GM19240 (cell line): Measurements from ENCODE around the gene ASB7.

Experiments
- DNase-seq: peaks from one replicate; pipeline ENCODE4 v3.0.0; 2011; ENCODE audit warnings: low spot score; ENCODE audit not compliant: insufficient read length

ASB7 gene

DNA sequence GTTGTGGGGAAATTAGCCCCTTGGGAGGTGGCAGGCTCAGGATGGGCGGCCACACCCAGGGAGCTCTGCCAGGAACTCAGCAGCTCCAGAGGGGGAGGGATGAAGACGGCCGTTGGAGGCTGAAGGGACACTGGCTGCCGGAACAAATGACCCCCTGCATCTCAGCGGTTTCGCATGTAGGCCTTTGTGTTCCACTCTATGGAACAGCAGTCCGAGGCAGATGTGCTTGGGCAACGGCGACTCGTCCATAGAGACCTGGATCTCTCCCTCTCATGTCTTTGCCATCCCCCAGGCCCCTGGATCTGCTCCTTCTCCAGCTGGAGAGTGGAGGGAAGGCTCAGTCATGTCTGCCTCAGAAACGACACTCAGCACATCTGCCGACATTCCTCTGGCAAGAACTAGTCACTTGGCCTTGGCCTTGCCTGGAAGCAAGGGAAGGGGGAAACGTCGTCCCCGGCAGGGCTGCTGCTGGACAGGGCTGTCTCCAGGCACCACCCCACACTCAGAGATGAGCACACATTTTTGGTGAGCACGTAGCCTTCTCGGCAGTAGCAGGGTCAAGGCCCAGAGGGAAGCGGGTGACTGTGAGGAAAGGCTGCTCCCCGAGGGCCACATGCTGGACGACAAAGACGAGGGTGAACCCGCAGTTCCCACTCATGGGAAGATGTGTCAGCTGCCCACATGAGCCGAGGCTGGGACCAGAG is 83.8 kb downstream of the ASB7 start:
- no peak for DNase-seq

DNA sequence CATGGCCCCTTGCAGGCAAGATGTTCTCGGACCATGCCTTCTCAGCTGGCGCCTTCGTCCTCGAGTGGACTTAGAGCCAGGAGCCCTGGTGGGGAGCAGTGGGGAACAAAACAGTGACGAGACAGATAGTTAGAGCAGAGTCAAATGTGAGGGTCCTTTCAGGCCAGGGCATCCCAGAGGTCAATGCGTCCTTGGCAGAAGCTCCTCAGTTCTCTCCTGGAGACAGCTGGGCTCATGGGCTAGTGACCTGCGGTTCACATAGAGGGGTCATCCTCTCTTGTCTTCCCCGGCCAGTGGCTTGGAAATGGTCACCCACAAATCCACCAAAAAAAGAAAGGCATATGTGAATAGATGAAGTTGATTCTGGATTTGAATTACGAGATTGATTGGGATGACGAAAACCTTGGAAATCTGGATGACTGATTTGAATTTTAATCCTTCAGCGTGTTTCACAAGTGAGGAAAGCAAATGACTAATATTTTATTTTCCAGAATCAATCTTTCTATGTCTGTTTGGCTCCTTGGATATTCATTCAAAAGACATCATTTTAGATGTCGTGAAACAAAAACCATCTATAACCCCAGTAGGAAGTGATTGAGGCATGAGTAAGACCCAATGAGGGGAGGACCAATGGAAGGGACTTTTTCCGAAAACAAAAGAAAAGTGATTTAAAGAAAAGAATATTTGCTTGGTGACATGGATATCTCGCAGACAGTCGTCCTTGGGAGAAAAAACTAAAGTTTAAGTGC is 84.5 kb downstream of the ASB7 start:
- no peak for DNase-seq

DNA sequence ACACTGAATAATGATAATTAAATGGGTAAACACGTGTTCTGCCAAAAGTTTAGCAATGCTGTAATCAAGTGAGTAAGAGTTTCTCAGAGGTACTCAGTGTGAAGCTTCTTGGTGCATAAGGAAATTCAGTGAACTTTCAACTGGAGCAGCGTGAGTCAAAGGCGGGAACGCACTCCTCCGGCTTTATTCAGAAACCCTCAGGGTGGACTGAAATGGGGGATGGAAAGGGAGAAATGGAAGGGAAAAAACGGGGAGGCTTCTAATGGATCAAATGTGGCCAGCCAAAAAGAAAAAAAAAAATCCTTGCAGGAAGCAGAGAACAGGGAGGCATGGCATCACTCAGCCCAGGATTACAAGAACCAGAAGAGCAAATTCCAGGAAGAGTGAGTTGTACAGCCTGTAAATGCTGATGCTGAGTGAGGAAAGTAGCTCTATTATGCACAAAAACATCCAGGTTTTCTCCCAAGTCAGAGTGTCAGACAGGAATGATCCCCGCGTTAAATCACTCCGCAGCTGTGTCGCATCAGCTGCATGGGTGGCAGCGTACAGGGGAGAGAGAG is 85.3 kb downstream of the ASB7 start:
- DNase-seq = no peak

DNA sequence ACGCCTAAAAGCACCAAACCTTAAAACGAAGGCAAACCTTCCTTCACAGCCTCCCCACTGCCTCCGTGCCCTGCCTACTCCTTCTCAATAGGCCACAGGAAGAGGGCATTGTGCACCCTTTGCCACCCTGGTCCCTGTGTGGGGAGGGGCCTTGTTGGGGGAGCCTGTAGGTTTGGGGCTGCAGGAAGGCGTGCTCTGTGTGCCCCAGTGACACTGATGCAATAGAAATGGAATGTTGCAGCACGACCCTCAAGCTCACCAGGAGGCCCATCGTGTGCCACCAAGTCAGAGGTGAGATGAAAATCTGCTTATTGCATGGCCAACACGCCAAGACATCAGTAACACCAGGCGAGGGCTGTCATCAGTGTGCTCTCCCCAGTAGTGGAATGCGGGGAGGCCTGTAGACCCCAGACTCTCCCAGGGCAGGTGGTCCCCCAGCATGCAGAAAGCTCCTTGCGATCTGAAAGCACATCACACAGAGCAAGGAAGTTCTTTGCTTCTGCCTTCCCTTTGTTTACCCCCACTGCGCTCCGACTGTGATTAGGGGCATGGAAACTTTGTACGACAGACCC is 86.2 kb downstream of the ASB7 start:
- no peak for DNase-seq

DNA sequence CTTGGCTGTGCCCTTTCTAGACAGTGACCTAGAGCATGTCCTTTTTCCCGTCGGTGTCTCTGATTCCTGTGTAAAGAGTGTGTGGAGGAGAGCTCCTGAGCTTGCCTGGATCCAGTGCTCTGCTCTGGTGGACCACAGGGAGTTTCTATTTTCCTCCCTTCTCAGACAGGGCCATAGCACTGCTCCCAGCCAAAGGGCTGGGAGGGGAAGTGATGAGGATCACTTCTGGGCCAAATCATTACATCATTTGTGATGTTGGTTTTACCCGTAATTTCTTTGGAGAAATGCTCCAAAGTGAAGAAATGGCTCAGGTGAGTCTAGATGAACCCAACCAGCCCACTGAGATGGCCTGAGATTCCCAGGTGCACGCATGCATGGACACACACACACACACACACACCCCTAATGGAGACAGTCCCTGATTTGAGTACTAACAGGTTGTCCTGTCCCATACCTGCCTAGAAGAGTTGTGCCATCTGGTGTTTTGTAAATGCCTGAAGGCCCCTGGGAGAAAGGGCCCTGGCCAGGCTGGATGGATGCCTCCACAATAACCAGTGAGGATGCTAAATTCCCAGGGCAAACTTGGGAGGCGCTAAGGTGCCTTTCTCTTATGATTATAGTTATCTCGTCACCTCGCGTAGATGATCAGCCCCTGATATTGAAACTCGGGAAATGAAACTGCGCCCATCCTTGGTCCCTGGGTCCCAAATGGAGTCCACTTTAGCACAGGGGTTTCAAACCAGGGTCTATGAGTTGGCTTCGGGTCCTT is 86.9 kb downstream of the ASB7 start:
- DNase-seq = no peak

DNA sequence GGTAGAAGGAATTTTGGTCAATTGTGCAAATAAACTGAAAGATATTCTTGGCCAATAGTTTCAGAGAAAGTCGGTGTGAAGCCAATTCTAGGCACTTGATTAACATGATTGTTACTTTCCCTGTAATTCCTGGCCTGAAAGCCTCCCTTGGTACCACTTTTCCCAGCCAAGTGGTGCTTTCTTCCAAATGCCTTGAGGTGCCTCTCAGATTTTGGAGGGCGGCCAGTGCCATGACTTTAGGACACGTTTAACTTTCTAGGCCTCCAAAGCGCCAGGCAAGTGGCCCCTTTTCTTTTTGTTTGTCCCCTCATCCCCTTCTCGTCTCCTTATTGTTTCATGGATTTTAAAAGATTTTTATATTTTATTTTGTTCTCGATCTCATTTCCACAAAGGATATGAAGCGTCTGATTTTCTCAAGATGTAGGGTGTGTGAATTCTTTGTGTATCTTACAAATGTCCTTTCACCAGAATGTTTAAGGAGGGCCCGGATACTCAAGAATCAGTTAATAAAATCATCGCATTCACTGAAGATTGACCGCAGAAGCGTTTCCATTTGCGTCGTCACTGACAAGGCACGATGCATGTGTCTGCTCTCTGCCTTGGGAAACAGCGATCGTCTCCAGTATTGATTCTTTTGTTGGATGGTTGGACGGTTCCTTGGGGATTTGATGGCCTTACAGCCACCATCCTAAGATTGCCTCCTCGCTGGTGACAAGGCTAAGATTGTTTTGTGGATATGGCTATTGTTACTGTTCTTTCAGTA is 87.8 kb downstream of the ASB7 start:
- no peak for DNase-seq

DNA sequence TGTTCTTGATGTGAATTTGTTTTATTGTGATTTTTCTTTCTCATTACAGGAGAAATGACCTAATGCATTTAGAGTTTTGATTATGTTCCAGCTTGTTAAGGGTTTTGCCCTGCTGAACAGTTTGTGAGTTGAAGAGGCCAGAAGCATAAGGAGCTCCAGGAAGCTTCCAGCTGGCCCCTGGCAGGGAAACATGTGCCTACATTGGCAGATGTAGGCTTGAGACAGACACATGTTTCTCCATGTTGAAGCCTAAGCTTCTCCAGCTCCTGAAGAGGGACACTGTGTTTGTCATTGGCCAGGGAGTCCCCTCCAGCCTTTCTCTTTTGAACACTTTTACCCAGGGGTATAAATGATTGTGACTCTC is 88.4 kb downstream of the ASB7 start:
- DNase-seq = no peak

DNA sequence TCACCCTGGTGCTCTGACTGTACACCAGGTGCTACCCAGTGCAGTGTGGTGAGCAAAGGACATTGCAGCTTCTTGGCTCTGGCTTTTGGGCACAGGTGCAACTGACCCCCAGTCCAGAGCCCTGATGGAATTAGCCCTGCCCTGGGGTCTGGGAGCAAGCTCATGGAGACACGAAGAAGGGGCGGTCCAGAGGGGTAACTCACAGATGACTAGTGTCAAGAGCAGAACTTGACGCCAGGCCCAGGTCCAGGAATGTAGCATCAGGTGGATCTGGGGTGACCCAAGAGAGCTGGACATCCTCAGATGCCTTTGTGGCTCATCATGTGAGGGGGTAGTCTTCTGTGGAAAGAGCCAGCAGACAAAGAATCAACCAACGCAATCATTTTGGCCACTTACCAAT is 88.9 kb downstream of the ASB7 start:
- no peak for DNase-seq

DNA sequence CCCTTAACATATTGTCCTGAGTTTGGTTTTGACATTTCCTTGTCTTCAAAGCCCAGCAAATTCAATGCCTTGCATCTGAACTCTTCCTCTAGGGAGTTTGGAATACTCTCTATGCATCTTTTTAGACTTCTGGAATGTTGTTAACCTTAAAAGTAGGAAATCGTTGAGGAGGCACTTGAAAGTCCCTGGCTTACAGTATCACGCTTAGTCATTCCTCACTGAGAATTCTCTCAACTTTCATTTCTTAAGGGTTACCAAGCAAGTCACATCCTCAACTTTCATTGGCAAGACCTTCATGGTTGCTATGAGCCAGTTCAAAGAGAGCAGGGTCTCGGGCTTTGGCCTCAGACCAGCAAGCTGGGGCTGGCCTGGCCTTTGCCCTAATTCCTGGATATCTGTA is 89.9 kb downstream of the ASB7 start:
- no peak for DNase-seq

DNA sequence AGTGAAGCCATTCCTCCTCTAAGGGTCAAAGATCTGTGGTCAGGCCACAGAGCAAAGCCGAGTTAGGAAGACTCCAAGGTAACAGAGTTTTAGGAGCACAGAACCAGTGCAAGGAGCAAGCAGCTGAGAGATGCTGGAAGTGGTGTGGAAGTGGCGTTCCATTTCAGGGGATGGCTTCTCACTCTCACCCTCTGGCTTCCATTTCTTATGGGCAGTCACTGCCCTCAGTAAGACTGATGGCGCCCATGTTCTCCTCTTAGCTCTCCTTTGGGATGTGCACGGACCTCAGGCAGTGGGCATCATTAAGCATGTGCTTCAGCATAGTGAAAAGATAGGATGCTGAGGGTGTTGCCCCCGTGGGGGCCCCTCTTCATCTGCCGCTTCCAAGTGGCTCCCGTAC is 90.3 kb downstream of the ASB7 start:
- no peak for DNase-seq

DNA sequence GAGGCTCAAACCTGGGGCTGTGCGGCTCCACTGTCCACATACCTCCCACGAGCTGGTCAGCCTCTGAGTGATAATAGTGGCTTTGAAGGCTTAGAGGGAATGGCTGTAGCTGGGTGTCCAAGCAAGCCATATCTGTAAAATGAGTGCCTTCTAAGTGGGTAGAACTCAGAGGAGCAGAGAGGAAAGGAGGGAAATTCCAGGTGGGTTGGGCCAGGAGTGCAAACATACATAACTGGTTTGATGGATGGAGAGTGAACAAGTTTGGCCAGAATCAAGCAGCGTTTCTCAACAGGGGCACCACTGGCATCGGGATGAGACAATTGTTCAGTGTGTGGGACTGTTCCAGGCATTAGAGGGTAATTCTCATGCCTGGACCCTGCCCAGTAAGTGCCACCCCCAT is 91.1 kb downstream of the ASB7 start:
- no peak for DNase-seq

DNA sequence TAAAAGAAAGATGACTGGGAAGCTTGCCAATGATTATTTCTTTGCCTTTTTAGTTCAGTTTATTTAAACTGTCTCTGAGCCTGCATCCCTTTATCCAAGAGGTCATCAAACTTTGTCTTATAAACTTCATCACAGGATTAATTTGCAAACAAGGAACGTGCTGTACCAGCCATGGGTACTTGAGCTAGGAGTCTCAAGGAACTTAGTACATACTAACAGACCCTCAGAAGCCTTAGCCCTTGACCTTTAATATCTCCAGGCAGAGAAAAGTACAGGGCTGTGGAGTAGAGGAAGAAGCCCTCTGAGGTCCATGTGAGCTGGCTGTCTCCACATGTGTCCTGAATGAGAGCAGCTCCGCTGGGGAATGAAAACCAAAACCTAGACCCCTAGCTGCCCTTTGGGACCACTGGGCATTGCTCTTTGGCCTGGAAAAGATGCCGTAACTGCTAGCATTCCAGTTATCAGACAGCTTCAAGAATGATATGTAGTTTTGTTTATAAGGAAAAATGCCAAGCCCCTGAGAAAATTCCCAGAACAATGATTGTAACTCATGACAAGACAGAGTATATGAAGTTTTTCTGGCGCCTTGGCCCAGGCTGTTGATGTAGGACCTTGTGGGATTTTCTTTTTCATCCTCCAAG is 92.1 kb downstream of the ASB7 start:
- DNase-seq = no peak

DNA sequence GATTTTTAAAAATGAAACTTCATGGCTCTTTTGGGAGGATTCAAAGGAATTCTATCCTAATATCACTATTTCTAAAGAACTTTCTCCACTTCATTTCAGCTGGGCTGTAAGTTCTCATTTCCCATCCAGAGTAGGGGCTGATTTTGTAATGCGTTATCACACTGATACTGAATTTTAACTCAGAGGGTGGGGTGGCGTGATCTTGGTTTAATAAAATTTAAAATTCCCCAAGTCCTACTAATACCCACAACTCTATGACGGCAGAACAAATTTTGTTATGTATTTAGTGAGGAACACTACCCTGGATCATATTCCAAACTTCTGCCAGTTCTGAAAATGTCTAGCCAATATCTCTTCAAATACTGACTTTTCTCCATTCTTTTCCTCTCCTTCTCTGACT is 92.7 kb downstream of the ASB7 start:
- no peak for DNase-seq

DNA sequence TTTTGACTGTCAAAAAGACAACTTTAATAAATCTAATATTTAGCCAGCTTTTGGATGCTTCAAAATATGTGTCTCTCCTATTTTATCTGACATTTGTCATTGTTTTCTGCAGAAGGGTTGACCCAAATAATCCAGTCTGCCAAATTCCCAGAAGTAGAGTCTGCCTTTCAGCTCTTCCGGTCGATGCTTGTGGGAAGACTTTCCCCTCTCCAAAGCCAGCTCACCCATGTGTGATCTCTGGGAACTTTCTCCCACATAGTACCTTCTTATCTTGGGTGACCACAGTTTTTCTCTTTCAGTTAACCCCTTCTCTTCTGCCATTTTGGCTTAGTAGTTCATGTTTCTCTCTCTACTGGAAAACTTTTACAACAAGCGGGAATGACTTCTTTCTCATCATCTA is 94.1 kb downstream of the ASB7 start:
- DNase-seq = no peak
